WI38 (cell line): ENCODE data around the gene S1PR5.

Experiments used
- H3K4me3 ChIP-seq: 2 replicates; pipeline ENCODE4 v1.5.1; 2011; ENCODE audit warnings: low read depth, mild to moderate bottlenecking, control low read depth, low read length
- TF ChIP-seq, protein P1 (sequence below): IDR thresholded peaks from 2 replicates; pipeline ENCODE4 v1.5.1; 2012; ENCODE audit warnings: low read depth, mild to moderate bottlenecking, control low read depth, low read length

Gene S1PR5

DNA sequence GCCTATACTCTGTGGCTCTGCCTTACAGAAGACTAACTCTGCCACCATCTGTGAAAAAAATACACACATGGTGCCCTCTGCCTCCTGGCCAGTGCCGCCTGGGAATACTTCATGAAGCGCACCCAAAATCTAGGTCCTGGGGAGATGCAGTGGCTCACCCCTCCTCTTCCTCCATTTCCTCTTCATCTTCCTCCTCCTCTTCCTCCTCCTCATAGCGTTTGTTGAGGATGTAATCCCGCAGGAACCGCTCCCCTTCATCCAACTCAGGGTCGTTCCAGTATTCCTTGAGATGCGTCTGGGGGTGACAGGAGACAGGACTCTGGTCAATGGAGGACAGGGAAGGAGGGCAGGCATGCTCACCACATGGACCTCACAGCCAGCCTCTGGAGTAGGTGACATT lies 42.9 kb upstream of the S1PR5 start:
- TF ChIP-seq, protein P1, sequence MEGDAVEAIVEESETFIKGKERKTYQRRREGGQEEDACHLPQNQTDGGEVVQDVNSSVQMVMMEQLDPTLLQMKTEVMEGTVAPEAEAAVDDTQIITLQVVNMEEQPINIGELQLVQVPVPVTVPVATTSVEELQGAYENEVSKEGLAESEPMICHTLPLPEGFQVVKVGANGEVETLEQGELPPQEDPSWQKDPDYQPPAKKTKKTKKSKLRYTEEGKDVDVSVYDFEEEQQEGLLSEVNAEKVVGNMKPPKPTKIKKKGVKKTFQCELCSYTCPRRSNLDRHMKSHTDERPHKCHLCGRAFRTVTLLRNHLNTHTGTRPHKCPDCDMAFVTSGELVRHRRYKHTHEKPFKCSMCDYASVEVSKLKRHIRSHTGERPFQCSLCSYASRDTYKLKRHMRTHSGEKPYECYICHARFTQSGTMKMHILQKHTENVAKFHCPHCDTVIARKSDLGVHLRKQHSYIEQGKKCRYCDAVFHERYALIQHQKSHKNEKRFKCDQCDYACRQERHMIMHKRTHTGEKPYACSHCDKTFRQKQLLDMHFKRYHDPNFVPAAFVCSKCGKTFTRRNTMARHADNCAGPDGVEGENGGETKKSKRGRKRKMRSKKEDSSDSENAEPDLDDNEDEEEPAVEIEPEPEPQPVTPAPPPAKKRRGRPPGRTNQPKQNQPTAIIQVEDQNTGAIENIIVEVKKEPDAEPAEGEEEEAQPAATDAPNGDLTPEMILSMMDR, result no peak
- no peak overlapping the region for H3K4me3 ChIP-seq

GRCh38 chr19:10557603-10558197 lies 40.5 kb upstream of the S1PR5 start:
- TF ChIP-seq, protein P1, result no peak

DNA sequence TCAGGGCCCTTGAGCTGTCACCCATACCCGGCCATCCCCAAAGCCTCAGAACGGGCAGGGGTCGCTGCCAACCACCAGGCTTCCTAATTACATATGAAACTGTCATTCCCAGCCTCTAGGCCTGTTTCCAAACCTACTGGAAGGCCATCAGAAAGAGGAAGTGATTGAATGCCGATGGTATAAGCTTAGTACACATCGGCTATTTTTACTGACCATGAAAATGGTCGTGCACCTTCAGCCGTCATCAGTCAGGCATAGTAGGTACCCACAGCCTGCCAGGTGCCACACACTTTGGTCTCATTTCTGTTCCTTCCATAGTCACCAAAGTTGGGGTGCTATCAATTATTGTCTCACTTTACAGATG lies 38.3 kb upstream of the S1PR5 start:
- TF ChIP-seq, protein P1, result no peak
- no peak overlapping the region for H3K4me3 ChIP-seq

More at GRCh38 chr19:10557603-10558197, 40.5 kb upstream of the S1PR5 start:
- no peak overlapping the region for H3K4me3 ChIP-seq

DNA sequence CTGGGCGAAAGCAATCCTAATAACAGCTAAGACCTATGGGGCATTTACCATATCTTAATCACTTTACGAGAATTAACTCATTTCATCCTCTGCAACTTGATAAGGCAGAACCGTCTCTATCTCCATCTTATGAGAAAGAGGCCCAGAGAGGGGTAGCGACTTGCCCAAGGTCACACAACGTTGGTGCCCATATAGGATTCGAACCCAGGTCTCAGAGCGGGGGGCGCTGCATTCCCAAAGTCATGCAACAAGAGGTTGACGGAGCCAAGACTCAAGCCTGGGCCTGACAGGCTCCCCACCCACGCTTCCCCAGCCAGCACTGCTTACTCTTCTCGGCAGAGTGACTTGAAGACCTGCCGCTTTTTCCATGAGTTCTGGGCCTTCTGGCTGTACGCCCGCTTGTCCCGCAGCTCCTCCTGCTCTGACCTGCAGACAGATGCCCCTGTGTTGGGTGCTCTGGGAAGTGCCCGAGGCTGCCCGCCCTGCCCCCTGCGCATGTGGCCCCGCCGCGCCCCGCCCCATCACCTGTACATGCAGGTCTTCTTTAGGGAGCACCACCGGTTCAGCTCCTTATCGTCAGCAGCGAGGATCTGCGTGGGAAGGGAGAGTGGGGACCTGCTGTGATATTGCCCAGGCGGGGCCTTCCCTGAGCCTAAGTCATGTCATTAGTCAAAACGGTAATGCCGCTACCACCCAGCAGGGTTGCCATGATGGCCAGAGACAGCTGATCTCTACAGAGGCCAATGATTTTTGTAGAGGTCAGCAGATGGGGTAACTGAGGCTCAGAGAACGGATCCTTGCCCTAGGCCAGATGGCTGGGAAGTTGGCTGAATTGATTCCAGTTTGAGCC lies 37.7 kb upstream of the S1PR5 start:
- TF ChIP-seq, protein P1, result no peak
- H3K4me3 ChIP-seq, result no peak overlapping the region

GRCh38 chr19:10553943-10554381 lies 36.7 kb upstream of the S1PR5 start:
- TF ChIP-seq, protein P1, result no peak

GRCh38 chr19:10553087-10553667 lies 35.9 kb upstream of the S1PR5 start:
- no peak overlapping the region for H3K4me3 ChIP-seq
- TF ChIP-seq, protein P1, result no peak

More at GRCh38 chr19:10553943-10554381, 36.7 kb upstream of the S1PR5 start:
- no peak overlapping the region for H3K4me3 ChIP-seq
